Islet of Langerhans (tissue), 1 donor: ENCODE measurements around the gene SCG2.
A peak's percentile ranks its signal among the peaks of the same experiment; 100 is the strongest.
"Not testable (repeated sequence)": the region's sequence is repeated elsewhere in the genome, so short reads cannot be mapped to it uniquely, and the experiment has no call there.

ENCODE experiments used
- FAIRE-seq: peaks from one replicate; lab custom pipeline; 2011; peaks lifted over from hg19 to GRCh38; lab: Jason Lieb, UNC

SCG2 gene

DNA sequence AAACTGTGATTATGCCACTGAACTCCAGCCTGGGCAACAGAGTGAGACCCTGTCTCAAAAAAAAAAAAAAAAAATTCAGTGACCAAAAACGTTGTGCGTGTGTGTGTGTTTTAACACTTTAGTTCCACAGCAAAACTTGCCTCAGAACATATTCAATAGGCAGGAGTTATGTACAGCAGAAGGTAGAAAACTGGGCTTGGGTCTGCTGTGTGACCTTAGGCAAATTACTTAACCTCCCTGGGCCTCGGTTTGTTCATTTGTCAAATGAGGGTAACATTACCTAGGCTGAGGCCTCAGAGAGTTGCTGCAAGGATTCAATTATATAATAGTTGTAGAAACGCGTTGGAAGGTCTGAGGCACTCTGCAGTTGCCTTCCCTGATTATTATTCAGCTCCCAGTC is 10.3 kb upstream of the SCG2 start:
- no peak for FAIRE-seq

DNA sequence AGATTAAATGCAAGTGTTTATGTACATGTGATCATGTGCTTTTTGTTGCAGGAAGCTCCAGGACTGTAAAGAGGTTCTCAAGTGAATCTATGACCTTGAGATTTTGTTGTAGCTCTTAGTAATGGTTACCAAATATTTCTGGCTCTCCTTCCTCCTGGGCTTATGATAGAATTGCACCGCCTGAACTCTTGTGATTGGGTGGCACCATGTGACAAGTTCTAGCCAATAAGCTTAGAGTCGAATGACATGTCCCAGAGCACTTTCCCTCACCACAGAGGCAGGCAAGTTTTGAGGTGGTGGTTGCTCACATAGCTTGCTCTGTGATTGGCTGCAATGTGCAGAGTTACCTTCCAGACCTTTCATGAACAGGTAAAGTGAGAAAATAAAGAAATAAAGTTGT is 8.9 kb upstream of the SCG2 start:
- no peak for FAIRE-seq

GRCh38 chr2:223607476-223607875 is 5.3 kb upstream of the SCG2 start:
- no peak for FAIRE-seq

- no peak for FAIRE-seq
Observed at GRCh38 chr2:223606946-223607345, 4.8 kb upstream of the SCG2 start.

DNA sequence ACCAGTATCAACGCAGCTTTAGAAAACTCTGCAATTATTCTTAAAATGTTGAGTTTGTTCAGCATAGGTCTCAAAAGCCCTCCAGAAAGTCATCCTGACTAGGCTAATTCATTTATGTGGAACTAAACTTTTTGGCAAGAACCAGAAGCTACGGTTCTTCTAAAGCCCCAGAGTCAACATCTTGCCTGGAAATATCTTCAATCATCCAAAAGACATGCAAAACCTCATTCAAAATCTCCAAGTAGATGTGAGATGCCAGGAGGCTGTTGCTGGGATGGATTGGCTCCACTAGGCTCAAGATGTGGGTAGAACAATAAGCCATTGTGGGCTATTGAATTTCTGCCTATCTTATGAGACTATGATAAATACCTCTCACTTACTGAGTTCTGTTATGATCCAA is 2.1 kb upstream of the SCG2 start:
- no peak for FAIRE-seq

- no peak for FAIRE-seq
Observed at GRCh38 chr2:223602972-223603371, 811 bp upstream of the SCG2 start.

DNA sequence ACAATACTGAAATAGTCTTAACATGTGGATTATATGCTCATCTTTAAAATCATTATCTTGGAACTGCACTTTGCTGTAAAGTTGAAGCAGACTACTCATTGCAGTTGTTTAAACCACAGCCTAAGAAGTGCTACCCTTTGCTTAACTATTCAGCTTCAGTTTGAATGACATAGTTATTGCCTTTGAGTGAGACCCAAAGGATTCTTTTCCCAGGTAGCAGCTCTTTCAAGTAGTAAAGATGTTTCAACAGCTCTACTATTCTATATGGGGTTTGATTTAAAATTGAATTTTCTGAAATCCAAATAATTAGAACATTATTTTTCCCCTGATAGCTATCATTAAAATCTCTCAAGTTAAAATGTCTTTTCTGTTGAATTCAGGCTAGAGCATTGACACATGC is 1.1 kb downstream of the SCG2 start:
- FAIRE-seq, result peak; percentile 98

GRCh38 chr2:223599640-223600380 is 2.4 kb downstream of the SCG2 start:
- peak; percentile 91 for FAIRE-seq

DNA sequence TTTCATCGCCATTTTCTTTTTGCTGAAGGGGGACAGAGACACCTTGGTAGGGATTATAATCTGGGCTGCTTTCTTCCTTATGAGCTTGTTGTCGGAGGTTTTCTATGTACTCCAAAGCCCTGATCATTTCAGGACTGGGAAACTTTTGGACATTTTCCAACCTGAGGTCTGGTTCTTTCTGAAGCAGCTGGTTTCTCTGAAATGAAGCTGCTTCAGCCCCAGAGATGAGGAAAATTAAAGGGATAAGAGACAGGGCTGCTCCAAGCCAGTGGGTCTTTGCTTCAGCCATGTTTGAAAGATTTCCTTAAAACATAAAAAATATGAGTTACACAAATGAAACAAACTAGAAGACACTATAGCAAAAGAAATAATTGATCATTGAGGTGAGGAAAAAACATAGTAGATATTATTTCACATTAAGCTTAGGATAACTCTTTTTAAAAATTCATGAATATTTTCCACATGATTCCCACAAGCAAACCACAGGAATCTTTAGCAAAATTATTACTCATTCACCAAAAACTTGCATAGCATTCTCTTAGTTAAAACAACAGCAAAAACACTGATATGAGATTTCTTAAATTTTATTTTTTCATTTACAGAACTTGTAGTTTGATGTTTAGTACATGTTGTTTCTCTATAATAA is 3.0 kb downstream of the SCG2 start:
- FAIRE-seq, result peak; percentile 92

DNA sequence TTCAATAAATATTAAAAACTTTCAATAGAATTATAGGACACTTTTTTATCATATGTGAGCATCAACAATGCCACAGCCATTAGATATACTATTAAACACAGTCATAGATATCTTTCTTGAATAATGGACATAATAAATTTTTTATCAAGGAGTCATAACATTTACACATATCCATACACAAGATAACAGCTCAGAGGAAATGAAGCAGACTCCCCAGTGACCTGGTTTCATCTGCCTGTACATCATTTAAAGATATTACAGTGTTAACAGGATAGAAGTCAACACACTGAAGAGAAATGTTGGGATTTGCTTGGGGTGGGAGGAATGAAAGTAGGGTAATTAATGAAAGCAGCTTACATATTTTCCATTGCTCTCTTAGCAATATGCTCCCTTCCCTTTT is 5.1 kb downstream of the SCG2 start:
- FAIRE-seq, result peak; percentile 92

DNA sequence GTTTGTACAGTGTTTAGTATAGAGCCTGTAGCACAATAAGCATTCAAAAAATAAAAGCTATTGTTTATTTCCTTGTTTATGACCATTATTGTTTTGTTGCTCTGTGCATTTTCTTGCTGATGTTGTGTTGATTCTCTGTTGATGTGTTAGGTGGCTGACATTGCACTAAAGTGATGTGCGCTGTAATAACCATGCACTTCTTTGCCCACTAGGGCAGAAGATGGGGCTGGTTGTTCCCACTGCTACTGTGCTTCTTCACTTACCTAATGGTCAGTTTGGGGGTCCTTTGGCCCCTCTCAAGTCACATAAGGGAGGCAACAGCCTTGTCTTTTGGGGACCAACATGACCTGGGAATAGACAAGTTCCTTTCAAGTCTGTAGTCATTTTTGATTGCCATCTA is 6.0 kb downstream of the SCG2 start:
- no peak for FAIRE-seq

GRCh38 chr2:223594831-223595230 is 7.3 kb downstream of the SCG2 start:
- FAIRE-seq, result no peak

GRCh38 chr2:223594259-223594658 is 7.9 kb downstream of the SCG2 start:
- FAIRE-seq, result no peak

DNA sequence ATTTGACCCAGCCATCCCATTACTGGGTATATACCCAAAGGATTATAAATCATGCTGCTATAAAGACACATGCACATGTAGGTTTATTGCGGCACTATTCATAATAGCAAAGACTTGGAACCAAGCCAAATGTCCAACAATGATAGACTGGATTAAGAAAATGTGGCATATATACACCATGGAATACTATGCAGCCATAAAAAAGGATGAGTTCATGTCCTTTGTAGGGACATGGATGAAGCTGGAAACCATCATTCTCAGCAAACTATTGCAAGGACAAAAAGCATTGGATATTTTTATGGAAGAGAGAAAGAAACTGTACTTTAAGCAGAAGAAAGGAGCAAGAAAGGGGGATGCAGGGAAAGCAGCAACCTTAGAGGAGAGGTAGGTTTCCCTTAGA is 9.5 kb downstream of the SCG2 start:
- not testable (repeated sequence) for FAIRE-seq

- FAIRE-seq, result no peak
Observed at GRCh38 chr2:223591596-223591995, 10.6 kb downstream of the SCG2 start.

DNA sequence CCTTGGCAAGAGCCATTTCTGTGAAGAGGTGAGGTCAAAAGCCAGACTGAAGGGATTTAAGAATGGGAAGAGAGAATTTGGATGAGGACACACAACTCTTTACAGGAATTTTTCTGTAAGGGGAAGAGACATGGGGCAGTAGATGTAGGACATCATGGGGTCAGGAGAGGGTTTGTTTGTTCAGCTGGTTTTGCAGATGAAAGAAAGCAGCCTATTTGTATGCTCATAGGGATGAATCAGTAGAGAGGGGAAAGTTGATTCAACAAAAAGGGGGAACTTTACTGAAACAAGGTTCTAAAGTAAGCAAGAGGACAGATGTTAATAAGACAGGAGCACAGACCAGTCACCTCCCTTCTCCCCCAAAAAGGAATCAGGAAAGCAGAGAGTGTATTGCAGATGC is 11.2 kb downstream of the SCG2 start:
- no peak for FAIRE-seq

- FAIRE-seq, result no peak
Observed at GRCh38 chr2:223589901-223590300, 12.3 kb downstream of the SCG2 start.

GRCh38 chr2:223588251-223588650 is 13.9 kb downstream of the SCG2 start:
- no peak for FAIRE-seq

- FAIRE-seq, result no peak
Observed at GRCh38 chr2:223587301-223587700, 14.9 kb downstream of the SCG2 start.

GRCh38 chr2:223586261-223586660 is 15.9 kb downstream of the SCG2 start:
- FAIRE-seq, result no peak

DNA sequence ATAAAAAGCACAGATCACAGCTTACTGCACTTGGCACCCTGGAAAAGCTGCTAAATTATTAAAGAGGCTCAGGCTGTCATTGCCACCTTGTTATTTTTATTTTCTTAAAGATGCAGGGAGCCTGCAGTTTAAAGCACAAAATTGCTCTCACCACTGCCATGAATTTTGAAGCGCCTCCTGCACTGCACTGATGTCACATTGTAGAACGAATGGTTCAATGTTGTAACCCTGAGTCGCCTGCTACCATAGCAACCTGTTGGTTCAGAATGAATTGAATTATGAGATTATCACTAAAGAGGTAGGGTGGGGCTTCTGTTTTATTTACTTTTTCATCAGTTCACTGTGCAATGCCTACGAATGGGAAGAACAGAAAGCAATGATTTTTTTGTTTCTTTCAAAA is 16.5 kb downstream of the SCG2 start:
- FAIRE-seq, result peak; percentile 73

DNA sequence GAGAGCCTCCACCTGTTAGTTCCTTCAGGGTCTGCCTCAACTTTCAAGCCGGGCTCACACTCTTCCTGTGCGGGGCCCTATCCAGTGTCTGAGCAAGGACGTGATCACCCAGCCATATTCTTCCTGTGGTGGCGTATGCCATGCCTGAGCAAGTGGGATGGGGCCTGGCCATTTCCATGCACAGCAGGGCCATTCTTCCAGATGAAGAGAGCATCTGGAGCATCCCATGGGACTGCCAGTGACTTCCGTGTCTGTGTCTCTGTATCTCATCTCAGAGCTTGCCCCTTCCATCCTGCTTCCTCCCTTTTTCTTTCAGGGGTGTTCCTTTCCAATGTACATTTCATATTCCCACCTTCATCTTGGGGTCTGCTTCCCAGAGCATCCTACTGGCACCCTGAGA is 20.2 kb downstream of the SCG2 start:
- no peak for FAIRE-seq

DNA sequence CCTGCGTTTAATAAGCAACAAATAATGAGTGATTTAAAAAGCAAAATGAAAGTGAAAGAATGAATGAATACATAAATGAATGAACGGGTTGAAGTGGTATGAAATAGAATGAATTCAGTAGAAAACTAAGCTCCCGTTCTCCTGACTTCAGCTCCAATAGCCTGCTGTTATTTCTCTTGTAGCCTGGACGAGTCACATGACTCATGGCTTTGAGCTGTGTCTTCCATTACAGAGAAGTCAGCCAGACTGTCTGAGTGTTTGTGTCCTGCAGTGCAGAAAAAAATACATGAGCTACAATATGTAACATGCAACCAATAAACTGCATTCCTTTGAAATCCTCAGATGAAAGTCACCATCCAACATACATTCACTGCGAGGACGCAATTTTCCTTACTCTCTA is 21.2 kb downstream of the SCG2 start:
- peak; percentile 90 for FAIRE-seq

- no peak for FAIRE-seq
Observed at GRCh38 chr2:223578846-223579245, 23.3 kb downstream of the SCG2 start.
